Glutamatergic neuron (in vitro differentiated cells): ENCODE measurements around the gene GUCY2D. TPM values are rescaled to one million over a fixed set of nuclear protein-coding genes. Genes with fewer than 3 reads are reported as not detected.
"Not testable (repeated sequence)": the region's sequence is repeated elsewhere in the genome, so short reads cannot be mapped to it uniquely, and the experiment has no call there.

ENCODE experiments used
- DNase-seq: peaks from one replicate; pipeline ENCODE4 v3.0.0; 2022
- H3K27ac Mint-ChIP-seq: one replicate; pipeline ENCODE4 v1.8.0; 2020; ENCODE audit warnings: mild to moderate bottlenecking, mixed read lengths, inconsistent platforms; ENCODE audit not compliant: unreplicated experiment
- H3K27me3 Mint-ChIP-seq: one replicate; pipeline ENCODE4 v1.8.0; 2020; ENCODE audit warnings: mild to moderate bottlenecking, moderate library complexity, mixed read lengths, inconsistent platforms; ENCODE audit not compliant: unreplicated experiment
- H3K36me3 Mint-ChIP-seq: one replicate; pipeline ENCODE4 v1.8.0; 2020; ENCODE audit warnings: mild to moderate bottlenecking, mixed read lengths, inconsistent platforms; ENCODE audit not compliant: unreplicated experiment
- H3K4me1 Mint-ChIP-seq: one replicate; pipeline ENCODE4 v1.8.0; 2020; ENCODE audit warnings: mild to moderate bottlenecking, low read depth, mixed read lengths, inconsistent platforms; ENCODE audit not compliant: unreplicated experiment
- H3K4me3 Mint-ChIP-seq: one replicate; pipeline ENCODE4 v1.8.0; 2020; ENCODE audit warnings: mild to moderate bottlenecking, mixed read lengths, inconsistent platforms; ENCODE audit not compliant: unreplicated experiment
- H3K9me3 Mint-ChIP-seq: one replicate; pipeline ENCODE4 v1.8.0; 2020; ENCODE audit warnings: mild to moderate bottlenecking, moderate library complexity, mixed read lengths, inconsistent platforms; ENCODE audit not compliant: unreplicated experiment
- total RNA-seq: library from RNA; stranded (reverse); fragmentation: NEBNext Ultra II Directional; extraction: Animal tissue kit (Norgen Biotek cat#: 25700); gene quantifications from one replicate; pipeline ENCODE4 v1.2.1, GENCODE V29; 2021; ENCODE audit not compliant: unreplicated experiment
- TF ChIP-seq, protein P1 (sequence below): fragments of 200-600 bp; sonication (generic); IDR thresholded peaks from one replicate; pipeline ENCODE4 v1.5.0; 2021; ENCODE audit not compliant: partially characterized antibody, unreplicated experiment

GUCY2D gene
- total RNA-seq, 1 donor from 2014 or later, result not detected

DNA sequence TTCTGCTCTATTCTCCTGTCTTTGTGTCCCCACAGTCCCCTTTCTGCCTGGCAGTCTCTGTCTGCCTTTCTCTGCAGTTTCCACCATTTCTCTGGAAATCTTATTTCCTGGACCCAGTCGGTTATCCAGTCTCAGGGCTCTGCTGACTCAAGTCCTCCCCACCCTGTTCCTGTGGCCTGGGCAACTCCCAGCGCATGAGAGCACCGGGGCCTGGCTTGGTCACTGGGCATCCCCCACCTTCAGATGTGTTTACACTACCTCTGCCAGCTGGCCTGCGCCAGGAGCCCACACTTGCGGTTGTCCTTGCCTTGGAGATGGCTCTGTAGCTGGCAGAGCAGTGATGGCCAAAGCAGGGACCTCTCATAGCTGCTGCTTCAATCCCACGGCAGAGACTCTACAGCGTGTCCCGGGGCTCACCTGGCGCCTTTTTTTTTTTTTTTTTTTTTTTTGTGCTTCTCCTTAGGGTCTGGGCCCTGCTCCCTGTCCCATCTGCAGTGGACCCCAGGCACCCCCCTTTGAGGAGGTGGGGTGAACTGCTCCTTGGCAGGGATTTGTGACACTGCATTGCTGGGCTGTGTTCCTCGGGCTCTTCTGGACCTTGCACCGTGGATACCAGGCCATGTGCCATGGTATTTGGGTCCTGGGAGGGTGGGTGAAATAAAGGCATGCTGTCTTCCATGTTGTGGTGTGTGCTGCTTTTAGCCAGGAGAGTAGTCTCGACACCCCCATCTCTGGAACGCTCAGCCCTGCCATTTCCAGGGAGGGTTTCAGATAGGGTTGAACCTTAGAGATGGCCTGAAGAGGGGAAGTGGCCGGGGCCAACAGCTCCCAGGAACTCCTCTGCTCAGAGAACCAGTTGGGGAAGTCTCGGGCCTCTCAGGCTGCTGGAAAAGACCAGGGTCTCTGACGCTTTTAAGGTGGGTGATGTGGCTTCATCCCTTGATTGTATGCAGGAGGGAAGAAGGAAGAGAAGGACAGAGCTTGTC is 17.5 kb downstream of the GUCY2D start:
- Mint-ChIP-seq H3K36me3 (no peaks in the 10 kb centered on the region), H3K27ac (no peak overlapping the region), H3K9me3 (peaks cover 3% of the 10 kb centered on the region), H3K4me3 (no peak overlapping the region), H3K4me1 (no peaks in the 10 kb centered on the region), H3K27me3 (peaks cover 17% of the 10 kb centered on the region)
- TF ChIP-seq, protein P1, sequence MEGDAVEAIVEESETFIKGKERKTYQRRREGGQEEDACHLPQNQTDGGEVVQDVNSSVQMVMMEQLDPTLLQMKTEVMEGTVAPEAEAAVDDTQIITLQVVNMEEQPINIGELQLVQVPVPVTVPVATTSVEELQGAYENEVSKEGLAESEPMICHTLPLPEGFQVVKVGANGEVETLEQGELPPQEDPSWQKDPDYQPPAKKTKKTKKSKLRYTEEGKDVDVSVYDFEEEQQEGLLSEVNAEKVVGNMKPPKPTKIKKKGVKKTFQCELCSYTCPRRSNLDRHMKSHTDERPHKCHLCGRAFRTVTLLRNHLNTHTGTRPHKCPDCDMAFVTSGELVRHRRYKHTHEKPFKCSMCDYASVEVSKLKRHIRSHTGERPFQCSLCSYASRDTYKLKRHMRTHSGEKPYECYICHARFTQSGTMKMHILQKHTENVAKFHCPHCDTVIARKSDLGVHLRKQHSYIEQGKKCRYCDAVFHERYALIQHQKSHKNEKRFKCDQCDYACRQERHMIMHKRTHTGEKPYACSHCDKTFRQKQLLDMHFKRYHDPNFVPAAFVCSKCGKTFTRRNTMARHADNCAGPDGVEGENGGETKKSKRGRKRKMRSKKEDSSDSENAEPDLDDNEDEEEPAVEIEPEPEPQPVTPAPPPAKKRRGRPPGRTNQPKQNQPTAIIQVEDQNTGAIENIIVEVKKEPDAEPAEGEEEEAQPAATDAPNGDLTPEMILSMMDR, result no peak
- no peak for DNase-seq

GRCh38 chr17:8020776-8021564 is 18.6 kb downstream of the GUCY2D start:
- no peak for DNase-seq
- peaks cover 15% of the 10 kb centered on the region for H3K27me3 Mint-ChIP-seq
- H3K4me3 Mint-ChIP-seq, result no peak overlapping the region
- H3K4me1 Mint-ChIP-seq, result no peaks in the 10 kb centered on the region
- TF ChIP-seq, protein P1, result no peak
- H3K36me3 Mint-ChIP-seq, result no peaks in the 10 kb centered on the region
- peaks cover 3% of the 10 kb centered on the region for H3K9me3 Mint-ChIP-seq
- no peak overlapping the region for H3K27ac Mint-ChIP-seq

DNA sequence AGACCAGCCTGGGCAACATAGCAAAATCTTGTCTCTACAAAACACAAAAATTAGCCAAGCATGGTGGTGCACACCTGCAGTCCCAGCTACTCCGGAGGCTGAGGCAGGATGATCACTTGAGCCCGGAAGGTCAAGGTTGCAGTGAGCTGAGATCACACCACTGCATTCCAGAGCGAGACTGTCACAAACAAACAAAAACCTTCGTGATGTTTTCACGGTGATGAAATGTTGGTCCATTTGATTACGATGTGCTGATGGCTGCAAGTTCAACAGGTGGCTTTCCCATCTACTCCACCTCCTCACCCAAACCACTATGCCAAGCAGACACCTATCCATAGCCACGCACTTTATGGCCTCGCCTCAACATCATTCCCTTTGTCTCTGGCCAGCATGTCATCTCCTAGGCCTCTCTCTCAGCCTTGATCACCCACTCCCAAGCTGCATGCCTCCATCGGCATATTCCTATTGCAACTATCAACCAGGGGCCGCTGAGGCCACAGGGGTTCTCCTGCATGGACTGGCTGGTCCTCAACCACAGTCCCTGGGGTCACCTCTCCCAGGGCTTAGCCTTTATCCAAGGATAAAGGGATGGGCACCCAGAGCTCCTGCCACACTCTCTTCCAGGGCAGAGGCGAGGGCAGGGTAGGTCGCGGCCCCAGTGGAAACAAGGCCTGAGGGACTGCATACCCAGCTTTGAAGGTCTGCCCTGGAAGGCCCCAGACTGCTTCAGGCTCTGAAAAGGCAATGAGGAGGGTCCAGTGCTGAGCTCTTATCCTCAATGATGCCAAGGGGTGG is 19.3 kb downstream of the GUCY2D start:
- Mint-ChIP-seq H3K4me3 (no peak overlapping the region), H3K4me1 (no peaks in the 10 kb centered on the region), H3K27ac (no peak overlapping the region)

DNA sequence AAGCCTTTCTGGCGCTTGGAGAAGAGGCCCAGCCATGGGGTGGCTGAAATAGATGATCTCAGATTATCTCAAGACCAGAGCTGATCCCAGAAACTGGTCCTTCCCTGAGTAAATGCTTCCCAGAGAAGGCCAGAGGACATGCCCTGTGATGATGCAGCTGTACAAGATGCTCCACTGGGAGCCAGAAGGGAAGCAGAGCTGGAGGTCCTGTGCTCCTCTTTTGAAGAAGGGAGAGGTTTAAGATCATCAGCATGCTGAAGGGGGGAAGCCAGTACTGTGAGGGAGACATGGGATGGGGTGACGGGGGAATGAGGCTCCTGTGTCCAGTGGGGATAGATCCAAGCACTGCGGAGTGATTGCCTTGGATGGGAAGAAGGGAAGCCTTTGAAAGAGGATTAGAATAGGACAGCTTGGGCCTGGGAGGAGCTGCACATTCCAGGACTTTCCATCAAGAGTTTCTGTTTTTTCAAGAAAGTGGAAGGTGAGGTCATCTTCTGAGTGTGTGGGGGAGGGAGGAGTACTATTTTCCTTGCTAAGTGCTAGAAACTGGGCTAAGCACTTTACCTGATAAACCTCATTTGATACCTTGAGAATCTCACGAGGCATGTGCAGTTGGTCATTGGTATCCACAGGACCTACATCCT is 20.1 kb downstream of the GUCY2D start:
- Mint-ChIP-seq H3K27me3 (peaks cover 13% of the 10 kb centered on the region), H3K4me1 (no peaks in the 10 kb centered on the region), H3K4me3 (no peak overlapping the region), H3K27ac (no peak overlapping the region), H3K36me3 (no peaks in the 10 kb centered on the region), H3K9me3 (peaks cover 3% of the 10 kb centered on the region)
- no peak for DNase-seq
- TF ChIP-seq, protein P1, result no peak

More for the DNA sequence above, 19.3 kb downstream of the GUCY2D start:
- Mint-ChIP-seq H3K27me3 (peaks cover 14% of the 10 kb centered on the region), H3K36me3 (no peaks in the 10 kb centered on the region), H3K9me3 (peaks cover 3% of the 10 kb centered on the region)
- no peak for DNase-seq
- TF ChIP-seq, protein P1, result no peak

DNA sequence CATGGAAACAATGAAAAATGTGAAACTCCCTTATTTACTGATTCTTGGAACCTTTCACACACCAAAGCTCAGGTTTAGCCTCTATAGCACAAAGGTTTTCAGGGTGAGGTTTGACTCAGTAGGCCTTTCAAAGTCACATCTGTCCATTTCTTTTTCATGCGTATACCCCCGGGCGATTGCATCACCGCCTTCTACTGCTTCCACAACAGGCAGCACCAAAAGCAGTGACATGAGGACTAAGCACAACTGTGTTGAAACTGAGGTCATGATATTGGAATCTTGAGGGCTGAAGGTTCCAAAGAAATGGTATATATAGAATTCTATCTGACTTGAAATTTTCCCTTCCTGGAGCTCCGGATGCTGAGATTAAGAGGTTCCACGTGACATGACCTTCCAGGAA is 21.7 kb downstream of the GUCY2D start:
- not testable (repeated sequence) for H3K9me3 Mint-ChIP-seq, H3K4me1 Mint-ChIP-seq, H3K4me3 Mint-ChIP-seq, H3K36me3 Mint-ChIP-seq, DNase-seq, H3K27ac Mint-ChIP-seq
- peaks cover 13% of the 10 kb centered on the region for H3K27me3 Mint-ChIP-seq
